Smooth muscle cell (in vitro differentiated cells): ENCODE results near the gene NUP153. TPM values are rescaled to one million over a fixed set of nuclear protein-coding genes. Genes with fewer than 3 reads are reported as not detected.

Source experiments
- DNase-seq: peaks from one replicate; lab custom pipeline; 2025; ENCODE audit not compliant: unreplicated experiment; lab: John Stamatoyannopoulos, UW
- H2AFZ ChIP-seq: fragments of 200-600 bp; sonication (generic); 2 replicates; pipeline ENCODE4 v1.6.0; 2016; ENCODE audit warnings: antibody characterized with exemption, low read depth, mild to moderate bottlenecking
- H3F3A ChIP-seq: fragments of 200-600 bp; sonication (generic); 2 replicates; pipeline ENCODE4 v1.6.0; 2017; ENCODE audit warnings: antibody characterized with exemption, low read depth
- H3K27ac ChIP-seq: fragments of 200-600 bp; sonication (generic); 2 replicates; pipeline ENCODE4 v1.5.1; 2016; ENCODE audit warnings: low read depth, mild to moderate bottlenecking
- H3K27me3 ChIP-seq: fragments of 200-600 bp; sonication (generic); 2 replicates; pipeline ENCODE4 v1.6.1; 2016; ENCODE audit warnings: low read depth, mild to moderate bottlenecking
- H3K36me3 ChIP-seq: fragments of 200-600 bp; sonication (generic); 2 replicates; pipeline ENCODE4 v1.5.1; 2016; ENCODE audit warnings: low read depth
- H3K4me1 ChIP-seq: fragments of 200-600 bp; sonication (generic); 2 replicates; pipeline ENCODE4 v1.5.1; 2016; ENCODE audit warnings: low read depth
- H3K4me2 ChIP-seq: fragments of 200-600 bp; sonication (generic); 2 replicates; pipeline ENCODE4 v1.6.0; 2016; ENCODE audit warnings: mild to moderate bottlenecking
- H3K4me3 ChIP-seq: fragments of 200-600 bp; sonication (generic); 2 replicates; pipeline ENCODE4 v1.5.1; 2016; ENCODE audit warnings: mild to moderate bottlenecking
- H3K79me2 ChIP-seq: fragments of 200-600 bp; sonication (generic); 2 replicates; pipeline ENCODE4 v1.6.0; 2016; ENCODE audit warnings: low read depth, mild to moderate bottlenecking
- H3K9ac ChIP-seq: fragments of 200-600 bp; sonication (generic); 2 replicates; pipeline ENCODE4 v1.6.0; 2016; ENCODE audit warnings: low read depth
- H3K9me3 ChIP-seq: fragments of 200-600 bp; sonication (generic); replicated peaks from 2 replicates; pipeline ENCODE4 v1.5.1; 2016; ENCODE audit warnings: low read depth
- H4K20me1 ChIP-seq: fragments of 200-600 bp; sonication (generic); 2 replicates; pipeline ENCODE4 v1.6.0; 2016; ENCODE audit warnings: low read depth
- CTCF ChIP-seq: fragments of 200-600 bp; sonication (generic); IDR thresholded peaks from 2 replicates; pipeline ENCODE4 v1.5.1; 2017; ENCODE audit warnings: borderline replicate concordance, mild to moderate bottlenecking, antibody characterized with exemption; ENCODE audit not compliant: insufficient read depth, poor library complexity, severe bottlenecking
- WGBS: methylation state at CpG from one replicate; pipeline ENCODE4 v1.1.7; 2016; ENCODE audit warnings: low lambda C conversion rate; 5-methylcytosine and 5-hydroxymethylcytosine counted together
- polyA plus RNA-seq: library from polyadenylated mRNA; unstranded; fragments of >200 nt; fragmentation: Nextera tagmentation; extraction: Ambion mirVana; gene quantifications from 2 replicates; pipeline ENCODE4 v1.2.1, GENCODE V29; 2016
- total RNA-seq: library from RNA; depleted of rRNA; stranded (reverse); fragments of >200 nt; gene quantifications from 2 replicates; pipeline ENCODE4 v1.2.3, GENCODE V29; 2014

NUP153 gene
- total and polyA plus RNA-seq, 2 experiments from 2014 or later: 9.7 to 39.4 TPM

- no peaks in the 10 kb centered on the region for H3K4me1 ChIP-seq
- H3K36me3 ChIP-seq: peaks cover 4% of the 10 kb centered on the region
- H3K79me2 ChIP-seq: peaks cover 12% of the 10 kb centered on the region
- DNase-seq: no peak
- no peak overlapping the region for H3K27ac ChIP-seq
- TF ChIP-seq CTCF: no peak
- H4K20me1 ChIP-seq: peaks cover 10% of the 10 kb centered on the region
- H3K9ac ChIP-seq: no peak overlapping the region
- no peaks in the 10 kb centered on the region for H3K27me3 ChIP-seq
- H3K4me3 ChIP-seq: no peak overlapping the region
- H3K4me2 ChIP-seq: no peak overlapping the region
- no peak overlapping the region for H2AFZ ChIP-seq
- WGBS: 94% methylated on average over 2 of the region's 2 CpGs
- no peaks in the 10 kb centered on the region for H3K9me3 ChIP-seq
- H3F3A ChIP-seq: no peaks in the 10 kb centered on the region
These were observed 85.7 kb downstream of the NUP153 start for GRCh38 chr6:17621003-17621402.

- peaks cover 4% of the 10 kb centered on the region for H3K36me3 ChIP-seq
- H3K9me3 ChIP-seq: no peaks in the 10 kb centered on the region
- no peak overlapping the region for H3K4me2 ChIP-seq
- no peak for DNase-seq
- WGBS: 98% methylated on average over 4 of the region's 4 CpGs
- H3K79me2 ChIP-seq: peaks cover 12% of the 10 kb centered on the region
- no peaks in the 10 kb centered on the region for H3F3A ChIP-seq
- H4K20me1 ChIP-seq: peaks cover 10% of the 10 kb centered on the region
- TF ChIP-seq CTCF: no peak
- H3K27ac ChIP-seq: no peak overlapping the region
- H3K4me3 ChIP-seq: no peak overlapping the region
- no peaks in the 10 kb centered on the region for H3K4me1 ChIP-seq
- no peak overlapping the region for H3K9ac ChIP-seq
- H2AFZ ChIP-seq: no peak overlapping the region
- no peaks in the 10 kb centered on the region for H3K27me3 ChIP-seq
These were observed 90.9 kb downstream of the NUP153 start for GRCh38 chr6:17615794-17616193.

- H4K20me1 ChIP-seq: no peaks in the 10 kb centered on the region
- no peak overlapping the region for H3K4me3 ChIP-seq
- no peaks in the 10 kb centered on the region for H3K9me3 ChIP-seq
- H2AFZ ChIP-seq: no peak overlapping the region
- peaks cover 4% of the 10 kb centered on the region for H3K36me3 ChIP-seq
- no peak for TF ChIP-seq CTCF
- H3K4me1 ChIP-seq: no peaks in the 10 kb centered on the region
- no peaks in the 10 kb centered on the region for H3K27me3 ChIP-seq
- DNase-seq: no peak
- 93% methylated on average over 4 of the region's 4 CpGs for WGBS
- H3K79me2 ChIP-seq: no peaks in the 10 kb centered on the region
- H3K4me2 ChIP-seq: no peak overlapping the region
- peak overlapping the region; percentile 18 for H3K27ac ChIP-seq
- peaks cover 4% of the 10 kb centered on the region for H3F3A ChIP-seq
- no peak overlapping the region for H3K9ac ChIP-seq
These were observed 94.7 kb downstream of the NUP153 start for GRCh38 chr6:17612048-17612447.

- Histone ChIP-seq H3F3A (peaks cover 4% of the 10 kb centered on the region), H3K36me3 (no peaks in the 10 kb centered on the region), H3K9ac (no peak overlapping the region), H3K4me3 (no peak overlapping the region), H3K4me1 (no peaks in the 10 kb centered on the region), H3K9me3 (no peaks in the 10 kb centered on the region), H2AFZ (no peak overlapping the region), H3K79me2 (no peaks in the 10 kb centered on the region), H3K27ac (no peak overlapping the region), H3K27me3 (no peaks in the 10 kb centered on the region), H4K20me1 (no peaks in the 10 kb centered on the region), H3K4me2 (no peak overlapping the region)
- no peak for TF ChIP-seq CTCF
- 82% methylated on average over 3 of the region's 3 CpGs for WGBS
- no peak for DNase-seq
These were observed 95.9 kb downstream of the NUP153 start for GRCh38 chr6:17610835-17611234.
